ENCODE measurements around the gene PSG2. TPM values are rescaled to one million over a fixed set of nuclear protein-coding genes. Genes with fewer than 3 reads are reported as not detected.
"Not testable (repeated sequence)": the region's sequence is repeated elsewhere in the genome, so short reads cannot be mapped to it uniquely, and the experiment has no call there.

The PSG2 gene
- total and polyA plus RNA-seq, 4 experiments from 2014 or later: not detected

DNA sequence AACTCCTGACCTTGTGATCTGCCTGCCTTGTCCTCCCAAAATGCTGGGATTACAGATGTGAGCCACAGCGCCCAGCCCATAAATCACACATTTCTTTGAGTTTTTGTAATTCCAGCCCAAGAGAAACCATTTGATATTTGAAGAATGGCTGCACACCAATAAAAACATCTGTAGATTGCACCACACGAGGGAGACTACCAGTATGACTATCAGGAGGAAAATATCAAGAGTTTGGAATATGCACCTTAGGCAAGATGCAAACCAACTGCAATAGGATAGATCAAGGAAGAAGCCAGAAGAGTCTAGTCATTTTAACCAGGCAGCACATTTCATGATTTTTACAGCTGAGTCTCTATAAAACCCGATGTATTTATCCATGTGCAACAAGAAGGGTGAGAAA lies 20.1 kb downstream of the PSG2 start:
- H3K4me1 ChIP-seq (ENCODE audit: insufficient read depth, low read length); DNase-seq; H3K27ac ChIP-seq (ENCODE audit: low read depth, low read length); POLR2A ChIA-PET (ENCODE audit: partially characterized antibody); H3K9me3 ChIP-seq (ENCODE audit: control insufficient read depth in 1 of 2, low read length in 2 of 2); H3K27ac Mint-ChIP-seq; H3K4me3 Mint-ChIP-seq; H3K4me1 Mint-ChIP-seq; intact Hi-C loops (cut with micrococcal nuclease); H3K4me3 ChIP-seq (ENCODE audit: low read length in 2 of 2); H3K27me3 ChIP-seq (ENCODE audit: insufficient read depth, low read length); CTCF ChIA-PET (ENCODE audit: partially characterized antibody); H3K36me3 Mint-ChIP-seq; H3K36me3 ChIP-seq (ENCODE audit: insufficient read depth, low read length): not testable (repeated sequence)
- Mint-ChIP-seq H3K9me3 (peaks cover 0 to 20% (median 5%) of the 10 kb centered on the region in 8 donors), H3K27me3 (peaks cover 8 to 25% of the 10 kb centered on the region in 2 donors)

DNA sequence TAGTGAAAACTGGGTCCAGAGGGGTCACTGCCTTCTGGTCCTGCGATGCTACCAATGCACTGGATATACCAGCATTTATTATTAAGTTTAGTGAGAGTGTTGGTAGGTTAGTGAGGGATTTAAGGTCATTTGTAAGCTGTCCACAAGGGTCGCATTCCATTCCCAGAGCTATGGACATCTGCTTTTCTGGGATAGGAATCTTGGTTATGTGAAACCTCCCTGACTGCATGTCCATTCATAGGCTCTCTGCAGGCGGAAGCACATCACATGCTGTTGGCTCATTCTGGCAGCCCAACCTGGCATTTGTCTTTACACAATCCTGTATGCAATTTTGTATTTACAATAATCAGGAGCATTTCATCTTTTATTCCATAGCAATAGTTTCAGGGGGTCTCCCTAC lies 21.2 kb downstream of the PSG2 start:
- H3K36me3 ChIP-seq (ENCODE audit: insufficient read depth, low read length); H3K4me1 Mint-ChIP-seq; H3K4me3 Mint-ChIP-seq; H3K9me3 ChIP-seq (ENCODE audit: control insufficient read depth in 1 of 2, low read length in 2 of 2); H3K27ac Mint-ChIP-seq; POLR2A ChIA-PET (ENCODE audit: partially characterized antibody); intact Hi-C loops (cut with micrococcal nuclease); H3K27ac ChIP-seq (ENCODE audit: low read depth, low read length); DNase-seq; H3K27me3 ChIP-seq (ENCODE audit: insufficient read depth, low read length); CTCF ChIA-PET (ENCODE audit: partially characterized antibody); H3K36me3 Mint-ChIP-seq; H3K4me1 ChIP-seq (ENCODE audit: insufficient read depth, low read length); H3K4me3 ChIP-seq (ENCODE audit: low read length in 2 of 2): not testable (repeated sequence)
- H3K9me3 Mint-ChIP-seq: peaks cover 4 to 29% (median 13%) of the 10 kb centered on the region in 8 donors
- H3K27me3 Mint-ChIP-seq: peaks cover 4 to 18% of the 10 kb centered on the region in 2 donors

DNA sequence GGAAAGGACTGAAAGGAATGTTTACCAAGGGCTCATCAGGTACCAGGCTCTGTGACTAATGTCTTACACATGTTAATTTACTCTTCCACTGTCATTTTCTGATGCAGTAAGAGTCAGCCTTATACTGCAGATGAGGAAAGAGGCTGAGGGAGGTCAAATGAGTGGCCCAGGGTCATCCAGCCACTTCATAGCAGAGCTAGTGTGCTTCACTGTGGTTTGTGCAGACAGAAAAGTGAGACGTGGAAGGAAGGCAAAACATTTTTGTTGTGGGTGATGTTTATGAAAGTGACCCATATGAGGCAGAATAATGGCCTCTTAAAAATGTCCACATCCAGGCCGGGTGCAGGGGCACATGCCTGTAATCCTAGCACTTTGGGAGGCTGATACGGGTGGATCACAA lies 22.2 kb downstream of the PSG2 start:
- H3K36me3 Mint-ChIP-seq; H3K4me1 Mint-ChIP-seq; H3K27ac Mint-ChIP-seq; DNase-seq; POLR2A ChIA-PET (ENCODE audit: partially characterized antibody); H3K27me3 ChIP-seq (ENCODE audit: insufficient read depth, low read length); H3K4me3 Mint-ChIP-seq; H3K4me1 ChIP-seq (ENCODE audit: insufficient read depth, low read length); intact Hi-C loops (cut with micrococcal nuclease); H3K36me3 ChIP-seq (ENCODE audit: insufficient read depth, low read length); H3K27ac ChIP-seq (ENCODE audit: low read depth, low read length); CTCF ChIA-PET (ENCODE audit: partially characterized antibody); H3K4me3 ChIP-seq (ENCODE audit: low read length in 2 of 2); H3K9me3 ChIP-seq (ENCODE audit: control insufficient read depth in 1 of 2, low read length in 2 of 2): not testable (repeated sequence)
- Mint-ChIP-seq H3K9me3 (peaks cover 4 to 39% (median 22%) of the 10 kb centered on the region in 8 donors), H3K27me3 (peaks cover 1 to 14% of the 10 kb centered on the region in 2 donors)

DNA sequence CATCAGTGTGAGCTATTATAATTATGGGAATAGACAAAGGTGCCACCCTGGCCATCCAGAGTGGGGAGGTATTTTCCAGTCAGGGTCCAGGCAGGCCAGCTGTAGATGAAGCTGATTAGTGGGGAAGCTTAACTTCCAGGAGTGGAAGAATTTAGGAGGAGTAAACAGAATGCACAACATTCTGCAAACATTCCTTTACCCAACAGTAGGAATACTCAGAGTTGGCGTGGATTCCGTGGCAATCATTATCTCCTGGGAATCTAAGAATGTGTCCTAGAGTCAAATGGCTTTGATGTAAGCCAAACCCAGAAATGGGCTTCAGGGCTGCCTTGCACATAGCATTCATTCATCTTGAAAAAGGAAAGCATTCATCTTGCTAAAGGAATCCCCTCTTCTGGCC lies 23.0 kb downstream of the PSG2 start:
- H3K9me3 ChIP-seq (ENCODE audit: control insufficient read depth in 1 of 2, low read length in 2 of 2); H3K4me1 Mint-ChIP-seq; intact Hi-C loops (cut with micrococcal nuclease); CTCF ChIA-PET (ENCODE audit: partially characterized antibody); H3K27ac ChIP-seq (ENCODE audit: low read depth, low read length); H3K36me3 ChIP-seq (ENCODE audit: insufficient read depth, low read length); POLR2A ChIA-PET (ENCODE audit: partially characterized antibody); H3K27ac Mint-ChIP-seq; H3K36me3 Mint-ChIP-seq; H3K4me3 Mint-ChIP-seq; H3K4me1 ChIP-seq (ENCODE audit: insufficient read depth, low read length); H3K4me3 ChIP-seq (ENCODE audit: low read length in 2 of 2); DNase-seq; H3K27me3 ChIP-seq (ENCODE audit: insufficient read depth, low read length): not testable (repeated sequence)
- Mint-ChIP-seq H3K27me3 (peaks cover 1 to 14% of the 10 kb centered on the region in 2 donors), H3K9me3 (peaks cover 4 to 46% (median 29%) of the 10 kb centered on the region in 8 donors)

DNA sequence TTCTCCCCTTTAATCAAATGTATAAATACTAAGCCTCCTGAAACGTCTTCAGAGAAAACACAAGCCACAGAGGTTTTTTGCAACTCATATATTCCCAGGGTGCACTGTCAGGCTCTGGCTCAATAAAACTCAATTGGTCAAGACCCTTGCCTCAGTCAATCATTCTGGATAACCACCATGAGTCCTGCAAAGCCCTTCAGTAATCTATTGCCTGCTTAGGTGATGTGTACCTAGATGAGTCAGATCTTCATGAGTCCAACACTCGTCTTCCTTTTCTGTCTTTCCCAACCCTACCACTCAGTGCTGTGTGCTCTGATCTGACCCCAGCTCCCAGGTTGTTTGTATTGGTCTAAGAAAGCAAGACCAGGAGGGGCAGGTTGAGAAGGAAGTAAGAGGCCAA lies 24.1 kb downstream of the PSG2 start:
- H3K27ac ChIP-seq (ENCODE audit: low read depth, low read length); H3K36me3 Mint-ChIP-seq; H3K4me3 ChIP-seq (ENCODE audit: low read length in 2 of 2); H3K36me3 ChIP-seq (ENCODE audit: insufficient read depth, low read length); H3K27me3 ChIP-seq (ENCODE audit: insufficient read depth, low read length); H3K4me1 Mint-ChIP-seq; DNase-seq; POLR2A ChIA-PET (ENCODE audit: partially characterized antibody); H3K9me3 ChIP-seq (ENCODE audit: control insufficient read depth in 1 of 2, low read length in 2 of 2); intact Hi-C loops (cut with micrococcal nuclease); H3K4me3 Mint-ChIP-seq; H3K4me1 ChIP-seq (ENCODE audit: insufficient read depth, low read length); H3K27ac Mint-ChIP-seq; CTCF ChIA-PET (ENCODE audit: partially characterized antibody): not testable (repeated sequence)
- peaks cover 1 to 16% of the 10 kb centered on the region in 2 donors for H3K27me3 Mint-ChIP-seq
- peaks cover 7 to 52% (median 32%) of the 10 kb centered on the region in 8 donors for H3K9me3 Mint-ChIP-seq

DNA sequence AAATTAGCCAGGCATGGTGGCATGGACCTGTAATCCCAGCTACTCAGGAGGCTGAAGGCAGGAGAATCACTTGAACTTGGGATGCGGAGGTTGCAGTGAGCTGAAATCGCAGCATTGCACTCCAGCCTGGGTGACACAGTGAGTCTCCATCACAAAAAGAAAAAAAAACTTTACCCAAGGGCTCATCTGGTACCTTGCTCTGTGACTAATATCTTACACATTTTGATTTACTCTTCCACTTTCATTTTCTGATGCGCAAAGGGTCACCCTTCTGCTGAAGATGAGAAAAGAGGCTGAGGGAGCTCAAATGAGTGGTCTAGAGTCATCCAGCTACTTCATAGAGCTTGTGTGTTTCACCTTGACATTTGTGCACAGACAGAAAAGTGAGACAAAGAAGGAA lies 34.5 kb downstream of the PSG2 start:
- peaks cover 0 to 18% (median 0%) of the 10 kb centered on the region in 8 donors for H3K9me3 Mint-ChIP-seq
- H3K4me3 Mint-ChIP-seq; CTCF ChIA-PET (ENCODE audit: partially characterized antibody); POLR2A ChIA-PET (ENCODE audit: partially characterized antibody); H3K36me3 ChIP-seq (ENCODE audit: insufficient read depth, low read length); H3K4me1 Mint-ChIP-seq; H3K4me1 ChIP-seq (ENCODE audit: insufficient read depth, low read length); H3K27ac Mint-ChIP-seq; H3K36me3 Mint-ChIP-seq; DNase-seq; H3K27ac ChIP-seq (ENCODE audit: low read depth, low read length); H3K27me3 ChIP-seq (ENCODE audit: insufficient read depth, low read length); H3K9me3 ChIP-seq (ENCODE audit: control insufficient read depth in 1 of 2, low read length in 2 of 2); intact Hi-C loops (cut with micrococcal nuclease); H3K4me3 ChIP-seq (ENCODE audit: low read length in 2 of 2): not testable (repeated sequence)
- H3K27me3 Mint-ChIP-seq: peaks cover 4 to 15% of the 10 kb centered on the region in 2 donors

DNA sequence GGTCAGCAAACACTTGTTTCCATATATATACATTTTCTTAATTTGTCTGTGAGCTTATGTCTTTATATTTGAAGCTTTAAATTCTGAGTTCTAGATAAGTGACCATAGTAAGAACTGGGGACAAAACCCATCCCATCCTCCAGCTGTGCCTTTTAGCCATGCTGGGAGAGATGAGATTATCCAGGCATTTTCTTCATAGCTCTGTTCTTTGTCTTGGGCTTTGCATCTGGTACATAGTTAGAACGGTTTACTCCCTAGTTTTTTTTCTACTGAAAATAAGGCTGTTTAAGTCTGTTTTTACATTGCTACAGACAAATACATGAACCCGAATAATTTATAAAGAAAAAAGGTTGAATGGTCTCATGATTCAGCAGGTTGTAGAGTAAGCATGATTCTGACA lies 35.9 kb downstream of the PSG2 start:
- H3K9me3 ChIP-seq (ENCODE audit: control insufficient read depth in 1 of 2, low read length in 2 of 2); H3K4me1 Mint-ChIP-seq; H3K4me3 Mint-ChIP-seq; H3K36me3 Mint-ChIP-seq; H3K27ac ChIP-seq (ENCODE audit: low read depth, low read length); H3K27ac Mint-ChIP-seq; H3K36me3 ChIP-seq (ENCODE audit: insufficient read depth, low read length); intact Hi-C loops (cut with micrococcal nuclease); H3K4me3 ChIP-seq (ENCODE audit: low read length in 2 of 2); H3K27me3 ChIP-seq (ENCODE audit: insufficient read depth, low read length); POLR2A ChIA-PET (ENCODE audit: partially characterized antibody); CTCF ChIA-PET (ENCODE audit: partially characterized antibody); DNase-seq; H3K4me1 ChIP-seq (ENCODE audit: insufficient read depth, low read length): not testable (repeated sequence)
- Mint-ChIP-seq H3K9me3 (peaks cover 0 to 18% (median 0%) of the 10 kb centered on the region in 8 donors), H3K27me3 (peaks cover 8 to 18% of the 10 kb centered on the region in 2 donors)

DNA sequence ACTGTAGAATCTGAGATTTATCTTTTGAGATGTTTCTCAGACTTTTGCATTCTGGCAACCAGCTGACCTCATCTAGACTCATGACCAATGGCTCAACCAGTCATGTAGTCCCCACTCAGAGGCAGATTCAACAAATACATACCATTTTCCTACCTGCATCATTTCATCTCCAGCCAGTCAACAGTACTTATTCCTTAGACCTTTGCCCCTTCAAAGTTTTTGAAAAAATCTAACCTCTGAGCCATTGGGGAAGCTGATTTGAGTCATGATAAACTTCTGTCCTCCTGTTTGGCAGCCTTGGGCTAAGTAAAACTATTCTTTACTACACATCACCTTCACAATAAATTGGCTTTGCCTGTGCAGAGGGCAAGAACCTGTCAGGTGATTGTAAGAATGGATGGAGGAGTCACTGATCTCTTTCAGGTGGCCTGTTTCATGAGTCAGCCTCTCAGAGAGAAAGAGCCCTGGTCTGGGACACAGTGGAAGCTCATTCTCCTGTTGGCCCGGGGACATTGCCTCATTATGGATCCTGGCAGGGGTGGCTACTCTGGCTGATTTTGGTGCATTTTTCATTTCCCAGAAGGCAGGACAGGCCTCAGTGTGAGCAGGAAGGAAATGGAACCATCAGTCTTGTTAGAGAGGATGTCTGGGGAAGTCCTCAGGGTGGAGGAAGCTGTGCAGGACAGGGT lies 38.9 kb downstream of the PSG2 start:
- H3K27me3 Mint-ChIP-seq: peaks cover 9 to 12% of the 10 kb centered on the region in 2 donors
- POLR2A ChIA-PET (ENCODE audit: partially characterized antibody); CTCF ChIA-PET (ENCODE audit: partially characterized antibody); H3K36me3 ChIP-seq (ENCODE audit: insufficient read depth, low read length); DNase-seq; H3K27me3 ChIP-seq (ENCODE audit: insufficient read depth, low read length); H3K4me1 Mint-ChIP-seq; H3K4me3 Mint-ChIP-seq; H3K36me3 Mint-ChIP-seq; H3K27ac Mint-ChIP-seq; H3K4me3 ChIP-seq (ENCODE audit: low read length in 2 of 2); intact Hi-C loops (cut with micrococcal nuclease); H3K9me3 Mint-ChIP-seq; H3K4me1 ChIP-seq (ENCODE audit: insufficient read depth, low read length); H3K9me3 ChIP-seq (ENCODE audit: control insufficient read depth in 1 of 2, low read length in 2 of 2); H3K27ac ChIP-seq (ENCODE audit: low read depth, low read length): not testable (repeated sequence)
